Ishikawa (cell line): ENCODE measurements around the gene HAGH.

Source experiments
- EGR1 ChIP-seq: IDR thresholded peaks from 2 replicates; pipeline ENCODE4 v1.6.1; 2012
- EP300 ChIP-seq: IDR thresholded peaks from 2 replicates; pipeline ENCODE4 v1.6.1; 2012; ENCODE audit warnings: borderline replicate concordance
- FOXM1 ChIP-seq: IDR thresholded peaks from 2 replicates; pipeline ENCODE4 v1.6.1; 2012; ENCODE audit warnings: low read depth, borderline replicate concordance
- MAX ChIP-seq: IDR thresholded peaks from 2 replicates; pipeline ENCODE4 v1.6.1; 2012
- NFIC ChIP-seq: IDR thresholded peaks from 2 replicates; pipeline ENCODE4 v1.6.1; 2012
- RAD21 ChIP-seq: IDR thresholded peaks from 2 replicates; pipeline ENCODE4 v1.6.1; 2012; ENCODE audit warnings: low read depth
- TAF1 ChIP-seq: IDR thresholded peaks from 2 replicates; pipeline ENCODE4 v1.6.1; 2012; ENCODE audit warnings: low read depth, mild to moderate bottlenecking
- YY1 ChIP-seq: IDR thresholded peaks from 2 replicates; pipeline ENCODE4 v1.6.1; 2012; ENCODE audit warnings: low read depth
- ZBTB7A ChIP-seq: IDR thresholded peaks from 2 replicates; pipeline ENCODE4 v1.6.1; 2012; ENCODE audit warnings: low read depth
- TF ChIP-seq, protein P1 (sequence below): IDR thresholded peaks from 2 replicates; pipeline ENCODE4 v1.6.1; 2012; ENCODE audit warnings: low read depth, mild to moderate bottlenecking

DNA sequence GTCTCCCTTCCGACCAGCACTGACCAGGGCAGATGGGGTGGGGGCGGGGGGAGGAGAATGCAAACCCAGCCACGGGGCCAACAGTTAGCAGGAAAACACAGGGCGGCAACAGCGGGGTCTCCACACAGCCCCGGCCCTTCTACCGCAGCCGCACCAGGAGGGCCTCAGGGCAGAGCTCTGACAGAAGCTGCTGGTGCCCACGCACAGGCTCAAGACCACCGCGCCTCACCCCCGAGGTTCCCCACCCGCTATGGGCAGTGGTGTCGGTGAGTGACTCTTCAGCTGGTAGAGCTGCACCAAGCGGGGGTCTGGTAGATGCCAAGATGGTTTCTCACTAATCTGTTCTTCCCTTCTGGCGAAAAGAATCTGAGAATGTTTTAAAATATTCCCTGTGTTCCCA is 16.1 kb downstream of the HAGH start:
- TF ChIP-seq NFIC, result no peak
- TF ChIP-seq FOXM1, result no peak
- TF ChIP-seq, protein P1, sequence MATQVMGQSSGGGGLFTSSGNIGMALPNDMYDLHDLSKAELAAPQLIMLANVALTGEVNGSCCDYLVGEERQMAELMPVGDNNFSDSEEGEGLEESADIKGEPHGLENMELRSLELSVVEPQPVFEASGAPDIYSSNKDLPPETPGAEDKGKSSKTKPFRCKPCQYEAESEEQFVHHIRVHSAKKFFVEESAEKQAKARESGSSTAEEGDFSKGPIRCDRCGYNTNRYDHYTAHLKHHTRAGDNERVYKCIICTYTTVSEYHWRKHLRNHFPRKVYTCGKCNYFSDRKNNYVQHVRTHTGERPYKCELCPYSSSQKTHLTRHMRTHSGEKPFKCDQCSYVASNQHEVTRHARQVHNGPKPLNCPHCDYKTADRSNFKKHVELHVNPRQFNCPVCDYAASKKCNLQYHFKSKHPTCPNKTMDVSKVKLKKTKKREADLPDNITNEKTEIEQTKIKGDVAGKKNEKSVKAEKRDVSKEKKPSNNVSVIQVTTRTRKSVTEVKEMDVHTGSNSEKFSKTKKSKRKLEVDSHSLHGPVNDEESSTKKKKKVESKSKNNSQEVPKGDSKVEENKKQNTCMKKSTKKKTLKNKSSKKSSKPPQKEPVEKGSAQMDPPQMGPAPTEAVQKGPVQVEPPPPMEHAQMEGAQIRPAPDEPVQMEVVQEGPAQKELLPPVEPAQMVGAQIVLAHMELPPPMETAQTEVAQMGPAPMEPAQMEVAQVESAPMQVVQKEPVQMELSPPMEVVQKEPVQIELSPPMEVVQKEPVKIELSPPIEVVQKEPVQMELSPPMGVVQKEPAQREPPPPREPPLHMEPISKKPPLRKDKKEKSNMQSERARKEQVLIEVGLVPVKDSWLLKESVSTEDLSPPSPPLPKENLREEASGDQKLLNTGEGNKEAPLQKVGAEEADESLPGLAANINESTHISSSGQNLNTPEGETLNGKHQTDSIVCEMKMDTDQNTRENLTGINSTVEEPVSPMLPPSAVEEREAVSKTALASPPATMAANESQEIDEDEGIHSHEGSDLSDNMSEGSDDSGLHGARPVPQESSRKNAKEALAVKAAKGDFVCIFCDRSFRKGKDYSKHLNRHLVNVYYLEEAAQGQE, result no peak
- no peak for TF ChIP-seq MAX
- TF ChIP-seq YY1, result no peak
- TF ChIP-seq TAF1, result no peak
- no peak for TF ChIP-seq RAD21
- TF ChIP-seq EGR1, result no peak
- no peak for TF ChIP-seq EP300
- TF ChIP-seq ZBTB7A, result no peak
